Mucosa of descending colon (tissue), 3 donors: ENCODE data around the gene ANKRD28. TPM values are rescaled to one million over a fixed set of nuclear protein-coding genes. Genes with fewer than 3 reads are reported as not detected.
A peak's percentile ranks its signal among the peaks of the same experiment; 100 is the strongest.
"Not testable (repeated sequence)": the region's sequence is repeated elsewhere in the genome, so short reads cannot be mapped to it uniquely, and the experiment has no call there.

Source experiments
- ATAC-seq: fragments of 200-7000 bp; cut with Tn5 transposase; one replicate; pipeline ENCODE4 v1.9.1; 2020; ENCODE audit warnings: mild to moderate bottlenecking, moderate library complexity
- DNase-seq, 3 donors: peaks; one replicate each; pipeline ENCODE4 v3.0.0-alpha.2; 2020
- H3K36me3 ChIP-seq: fragments of 200-600 bp; one replicate; pipeline ENCODE4 v1.8.0; 2021; ENCODE audit warnings: low read depth, mild to moderate bottlenecking
- H3K4me1 ChIP-seq: fragments of 200-600 bp; one replicate; pipeline ENCODE4 v1.8.0; 2021; ENCODE audit warnings: low read depth, mild to moderate bottlenecking
- H3K4me3 ChIP-seq: fragments of 200-600 bp; one replicate; pipeline ENCODE4 v1.8.0; 2021; ENCODE audit warnings: mild to moderate bottlenecking
- H3K9me3 ChIP-seq: fragments of 200-600 bp; one replicate; pipeline ENCODE4 v1.8.0; 2021; ENCODE audit warnings: mild to moderate bottlenecking
- intact Hi-C, 2 donors: fragments of 100-400 bp; cut with DNase I in 1 of 2; cut with micrococcal nuclease in 1 of 2; formaldehyde crosslinking; loops; one replicate each; pipeline versions ENCODE4 v1.11.0 to v1.11.1; 2022; cut with DNase I, micrococcal nuclease
- total RNA-seq, 3 donors: library from RNA; stranded (reverse); fragmentation: NEBNext Ultra II Directional in 2 of 3; extraction: Animal tissue kit (Norgen Biotek cat#: 25700) in 2 of 3; gene quantifications; one replicate each; pipeline versions ENCODE4 v1.2.1 to v1.2.4, GENCODE V29; 2021 to 2023
- TF ChIP-seq, protein P1 (sequence below): fragments of 200-600 bp; IDR thresholded peaks from one replicate; pipeline ENCODE4 v1.8.0; 2022; ENCODE audit warnings: antibody characterized with exemption, mild to moderate bottlenecking
- donor health status: DM: no; HTN: no; CAD: no; lungs with moderate emphysema.
- donor health status: DM: no; HTN: no; CAD: no.
- donor health status: DM: no; HTN: yes; CAD: no.

ANKRD28 gene
- total RNA-seq, 3 donors from 2014 or later: 50.5 to 57.3 (median 55.3) TPM

DNA sequence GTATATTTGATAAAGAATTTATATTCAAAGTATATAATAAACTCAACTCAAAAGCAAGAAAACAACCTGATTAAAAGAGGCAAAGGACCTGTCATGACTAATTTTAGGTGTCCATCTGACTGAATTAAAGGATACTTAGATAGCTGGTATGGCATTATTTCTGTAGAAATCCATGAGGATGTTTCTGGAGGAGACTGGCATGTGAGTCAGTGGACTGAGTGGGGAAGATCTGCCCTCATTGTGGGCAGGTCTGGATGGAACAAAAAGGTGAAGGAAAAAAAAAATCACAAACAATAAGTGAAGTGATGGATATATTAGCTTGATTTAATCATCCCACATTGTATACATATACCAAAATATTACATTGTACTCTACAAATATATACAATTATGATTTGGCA lies 16.6 kb downstream of the ANKRD28 start:
- DNase-seq: no peak
- Histone ChIP-seq H3K9me3 (no peaks in the 10 kb centered on the region), H3K4me1 (no peaks in the 10 kb centered on the region), H3K36me3 (no peaks in the 10 kb centered on the region), H3K4me3 (no peak overlapping the region)
- ATAC-seq: no peak
- TF ChIP-seq, protein P1, sequence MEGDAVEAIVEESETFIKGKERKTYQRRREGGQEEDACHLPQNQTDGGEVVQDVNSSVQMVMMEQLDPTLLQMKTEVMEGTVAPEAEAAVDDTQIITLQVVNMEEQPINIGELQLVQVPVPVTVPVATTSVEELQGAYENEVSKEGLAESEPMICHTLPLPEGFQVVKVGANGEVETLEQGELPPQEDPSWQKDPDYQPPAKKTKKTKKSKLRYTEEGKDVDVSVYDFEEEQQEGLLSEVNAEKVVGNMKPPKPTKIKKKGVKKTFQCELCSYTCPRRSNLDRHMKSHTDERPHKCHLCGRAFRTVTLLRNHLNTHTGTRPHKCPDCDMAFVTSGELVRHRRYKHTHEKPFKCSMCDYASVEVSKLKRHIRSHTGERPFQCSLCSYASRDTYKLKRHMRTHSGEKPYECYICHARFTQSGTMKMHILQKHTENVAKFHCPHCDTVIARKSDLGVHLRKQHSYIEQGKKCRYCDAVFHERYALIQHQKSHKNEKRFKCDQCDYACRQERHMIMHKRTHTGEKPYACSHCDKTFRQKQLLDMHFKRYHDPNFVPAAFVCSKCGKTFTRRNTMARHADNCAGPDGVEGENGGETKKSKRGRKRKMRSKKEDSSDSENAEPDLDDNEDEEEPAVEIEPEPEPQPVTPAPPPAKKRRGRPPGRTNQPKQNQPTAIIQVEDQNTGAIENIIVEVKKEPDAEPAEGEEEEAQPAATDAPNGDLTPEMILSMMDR: no peak
- intact Hi-C loops: no loop called here

DNA sequence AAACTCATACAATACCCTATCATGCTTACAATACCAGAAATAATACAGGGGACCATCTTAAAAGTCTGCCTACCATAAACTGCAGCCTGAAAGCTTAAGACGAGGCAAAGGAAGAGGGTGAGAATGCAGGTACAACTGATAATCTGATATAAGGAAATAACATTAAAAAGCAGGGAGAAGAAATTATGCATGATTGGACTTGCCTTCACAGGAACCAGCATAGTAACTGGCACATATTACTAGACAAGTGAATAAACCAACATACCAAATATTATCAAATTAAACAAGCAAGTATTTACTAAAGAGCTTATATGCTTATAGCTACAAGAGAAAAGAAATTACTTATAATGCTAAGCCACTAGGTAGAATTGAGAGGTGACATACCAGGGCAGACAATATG lies 18.7 kb downstream of the ANKRD28 start:
- Histone ChIP-seq H3K4me1 (no peaks in the 10 kb centered on the region), H3K4me3 (no peak overlapping the region), H3K9me3 (no peaks in the 10 kb centered on the region), H3K36me3 (no peaks in the 10 kb centered on the region)
- intact Hi-C loops: no loop called here
- ATAC-seq (no peak), DNase-seq (no peak)
- TF ChIP-seq, protein P1: no peak

DNA sequence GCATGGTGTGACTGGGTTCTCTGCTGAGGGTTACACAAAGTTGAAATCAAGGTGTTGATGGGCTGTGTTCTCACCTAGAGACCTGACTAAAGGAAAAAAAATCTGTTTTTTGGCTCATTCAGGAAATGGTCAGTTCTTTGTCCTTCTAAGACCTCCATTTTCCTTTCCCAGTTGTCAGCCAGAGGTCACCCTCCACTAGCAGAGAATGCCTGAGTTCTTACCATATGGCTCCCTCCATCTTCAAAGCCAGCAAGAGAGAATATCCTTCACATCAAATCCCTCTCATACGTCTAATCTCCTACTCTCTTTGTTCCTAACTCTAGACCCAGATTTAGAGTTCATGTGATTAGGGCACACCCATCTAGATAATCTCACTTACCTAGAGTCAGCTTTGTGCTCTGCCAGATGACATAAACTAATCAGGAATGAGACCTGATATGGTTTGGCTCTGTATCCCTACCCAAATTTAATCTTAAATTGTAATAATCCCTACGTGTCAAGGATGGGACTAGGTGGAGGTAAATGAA lies 19.4 kb downstream of the ANKRD28 start:
- H3K4me3 ChIP-seq: no peak overlapping the region
- H3K36me3 ChIP-seq: no peaks in the 10 kb centered on the region
- ATAC-seq (peak; percentile 49), DNase-seq (no peak)
- H3K9me3 ChIP-seq: no peaks in the 10 kb centered on the region
- intact Hi-C loops: no loop called here
- TF ChIP-seq, protein P1: no peak
- H3K4me1 ChIP-seq: no peaks in the 10 kb centered on the region

- DNase-seq, H3K36me3 ChIP-seq, ATAC-seq, H3K4me1 ChIP-seq, H3K4me3 ChIP-seq, intact Hi-C loops, H3K9me3 ChIP-seq: not testable (repeated sequence)
These were observed 22.7 kb downstream of the ANKRD28 start for GRCh38 chr3:15774931-15775560.

DNA sequence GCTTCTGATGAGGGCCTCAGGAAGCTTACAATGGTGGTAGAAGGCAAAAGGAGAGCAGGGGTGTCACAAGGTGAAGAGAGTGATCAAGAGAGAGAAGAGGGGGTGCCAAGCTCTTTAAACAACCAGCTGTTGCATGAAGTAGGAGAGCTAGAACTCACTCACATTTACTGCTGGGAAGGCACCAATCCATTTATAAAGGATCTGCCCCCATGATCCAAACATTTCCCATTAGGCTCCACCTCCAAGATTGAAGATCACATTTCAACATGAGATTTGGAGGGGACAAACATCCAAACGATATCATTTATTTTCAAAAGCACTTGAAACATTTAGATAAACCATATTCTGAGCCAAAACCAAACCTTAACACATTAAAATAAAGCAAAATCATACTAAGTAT lies 26.3 kb downstream of the ANKRD28 start:
- Histone ChIP-seq H3K4me3 (no peak overlapping the region), H3K9me3 (no peaks in the 10 kb centered on the region), H3K4me1 (no peaks in the 10 kb centered on the region), H3K36me3 (no peaks in the 10 kb centered on the region)
- DNase-seq: no peak
- no peak for ATAC-seq
- intact Hi-C loops: no loop called here
- TF ChIP-seq, protein P1: no peak

- Histone ChIP-seq H3K9me3 (no peaks in the 10 kb centered on the region), H3K4me1 (no peaks in the 10 kb centered on the region), H3K36me3 (no peaks in the 10 kb centered on the region), H3K4me3 (no peak overlapping the region)
- TF ChIP-seq, protein P1: no peak
- intact Hi-C loops: no loop called here
- no peak for DNase-seq
- ATAC-seq: no peak
These were observed 28.4 kb downstream of the ANKRD28 start for GRCh38 chr3:15769256-15769915.
